Gastrocnemius medialis (tissue), 4 donors: ENCODE data around the gene CCDC195.

Source experiments
- POLR2A ChIP-seq, 2 donors: fragments of 450-650 bp; IDR thresholded peaks; one replicate each; pipeline ENCODE4 v1.6.1; 2017; ENCODE audit warnings: antibody characterized with exemption in 2 of 2, mild to moderate bottlenecking in 2 of 2, moderate library complexity in 2 of 2
- TF ChIP-seq, protein P1 (sequence below), 5 experiments: fragments of 450-650 bp in 3 of 5; fragments of 200-600 bp in 2 of 5; sonication (generic) in 2 of 5; IDR thresholded peaks in 4 of 5; conservative IDR thresholded peaks in 1 of 5; 1 replicate in 4 of 5; 2 replicates in 1 of 5; pipeline ENCODE4 v1.5.1; 2016 to 2019; ENCODE audit warnings: antibody characterized with exemption in 5 of 5, mild to moderate bottlenecking in 3 of 5, moderate library complexity in 3 of 5

DNA sequence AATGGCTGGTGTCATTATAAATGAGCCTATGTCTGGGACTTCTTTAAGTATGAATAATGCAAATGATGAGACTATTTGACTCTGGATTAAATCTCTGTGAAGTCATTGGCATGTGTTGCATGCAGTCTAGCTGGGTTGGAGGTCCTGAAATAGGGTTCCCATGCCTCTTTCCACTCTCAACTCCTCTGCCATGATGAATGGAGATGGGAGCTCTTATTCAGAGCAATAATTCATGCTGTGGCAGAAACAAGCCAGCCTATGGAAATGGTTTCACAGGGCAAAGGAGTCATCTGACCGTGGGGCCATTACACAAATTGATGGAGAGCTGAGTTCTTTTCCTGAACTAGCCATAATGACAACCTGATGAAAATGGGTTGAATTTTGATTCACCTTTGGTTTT is 15.5 kb upstream of the CCDC195 start:
- TF ChIP-seq, protein P1, sequence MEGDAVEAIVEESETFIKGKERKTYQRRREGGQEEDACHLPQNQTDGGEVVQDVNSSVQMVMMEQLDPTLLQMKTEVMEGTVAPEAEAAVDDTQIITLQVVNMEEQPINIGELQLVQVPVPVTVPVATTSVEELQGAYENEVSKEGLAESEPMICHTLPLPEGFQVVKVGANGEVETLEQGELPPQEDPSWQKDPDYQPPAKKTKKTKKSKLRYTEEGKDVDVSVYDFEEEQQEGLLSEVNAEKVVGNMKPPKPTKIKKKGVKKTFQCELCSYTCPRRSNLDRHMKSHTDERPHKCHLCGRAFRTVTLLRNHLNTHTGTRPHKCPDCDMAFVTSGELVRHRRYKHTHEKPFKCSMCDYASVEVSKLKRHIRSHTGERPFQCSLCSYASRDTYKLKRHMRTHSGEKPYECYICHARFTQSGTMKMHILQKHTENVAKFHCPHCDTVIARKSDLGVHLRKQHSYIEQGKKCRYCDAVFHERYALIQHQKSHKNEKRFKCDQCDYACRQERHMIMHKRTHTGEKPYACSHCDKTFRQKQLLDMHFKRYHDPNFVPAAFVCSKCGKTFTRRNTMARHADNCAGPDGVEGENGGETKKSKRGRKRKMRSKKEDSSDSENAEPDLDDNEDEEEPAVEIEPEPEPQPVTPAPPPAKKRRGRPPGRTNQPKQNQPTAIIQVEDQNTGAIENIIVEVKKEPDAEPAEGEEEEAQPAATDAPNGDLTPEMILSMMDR (IDR thresholded peaks at IDR 0.05 in 4 of 5, conservative IDR thresholded peaks at IDR 0.05 in 1 of 5) = no peak
- no peak for TF ChIP-seq POLR2A (IDR thresholded peaks at IDR 0.05)
